SKM-1 treated with dmso at 0.1 percent for 144 hours (cell line): Measurements from ENCODE around the gene ALKBH8.
"Not testable (repeated sequence)": the region's sequence is repeated elsewhere in the genome, so short reads cannot be mapped to it uniquely, and the experiment has no call there.

Experiments used
- DNase-seq: peaks from one replicate; lab custom pipeline; 2025; ENCODE audit not compliant: unreplicated experiment; lab: John Stamatoyannopoulos, UW

ALKBH8 gene

DNA sequence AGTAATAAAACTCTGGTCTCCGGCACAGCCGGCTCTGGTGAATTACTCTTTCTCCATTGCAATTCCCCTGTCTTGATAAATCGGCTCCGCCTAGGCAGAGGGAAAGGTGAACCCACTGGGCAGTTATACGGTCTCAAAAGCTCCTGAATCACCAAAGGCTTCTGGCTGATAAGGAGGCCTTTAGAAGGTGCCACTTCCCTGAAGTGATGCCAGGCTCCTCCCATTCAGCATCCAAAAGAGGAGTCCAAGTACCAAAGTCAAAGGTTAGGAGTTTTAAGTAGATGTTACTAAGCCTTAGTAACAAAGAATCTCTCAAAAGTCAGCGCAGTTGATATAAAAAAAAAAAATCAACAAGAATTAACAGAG, 11.8 kb upstream of the ALKBH8 start:
- DNase-seq, result no peak

DNA sequence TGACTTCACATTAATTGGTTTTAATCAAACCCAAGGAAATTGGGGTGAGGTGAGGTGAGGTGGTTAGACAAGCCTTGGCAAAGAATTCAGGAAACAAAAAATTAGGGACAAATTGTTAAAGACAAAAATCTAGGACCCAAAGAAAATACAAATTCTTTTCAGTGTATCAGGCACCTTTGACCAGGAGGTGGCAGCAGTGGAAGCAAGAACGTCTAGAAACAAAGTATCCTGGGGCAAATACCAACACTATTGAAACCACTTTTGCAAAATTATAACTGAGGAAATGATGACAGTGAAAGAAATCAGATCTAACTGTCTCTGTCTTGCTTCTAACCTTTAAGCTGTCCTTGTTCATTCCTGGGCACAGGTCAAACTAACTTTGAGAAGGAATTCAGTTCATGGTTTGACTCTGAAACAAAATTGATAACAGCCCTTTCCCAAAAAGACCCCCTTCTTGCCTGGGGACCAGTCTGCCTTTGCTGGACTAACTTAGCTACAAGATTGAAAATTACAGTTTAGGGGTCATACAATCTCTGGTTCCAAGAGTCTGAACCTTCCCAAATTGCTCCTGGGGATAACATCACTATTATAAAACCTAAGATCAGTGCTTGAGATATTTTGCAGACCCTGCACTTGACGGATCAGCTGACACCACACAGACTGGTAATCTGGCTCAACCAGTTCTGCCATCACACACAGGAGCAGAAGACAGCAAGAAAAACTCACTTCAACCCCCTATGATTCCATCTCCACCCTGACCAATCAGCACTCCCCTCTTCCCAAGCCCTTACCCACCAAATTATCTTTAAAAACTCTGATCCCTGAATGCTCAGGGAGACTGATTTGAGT, 11.2 kb upstream of the ALKBH8 start:
- peak; percentile 43 for DNase-seq

- DNase-seq, result no peak
Measured at GRCh38 chr11:107573438-107573837, 7.9 kb upstream of the ALKBH8 start.

GRCh38 chr11:107570015-107570414, 4.5 kb upstream of the ALKBH8 start:
- DNase-seq, result no peak

GRCh38 chr11:107567739-107568335, 2.3 kb upstream of the ALKBH8 start:
- DNase-seq, result no peak

DNA sequence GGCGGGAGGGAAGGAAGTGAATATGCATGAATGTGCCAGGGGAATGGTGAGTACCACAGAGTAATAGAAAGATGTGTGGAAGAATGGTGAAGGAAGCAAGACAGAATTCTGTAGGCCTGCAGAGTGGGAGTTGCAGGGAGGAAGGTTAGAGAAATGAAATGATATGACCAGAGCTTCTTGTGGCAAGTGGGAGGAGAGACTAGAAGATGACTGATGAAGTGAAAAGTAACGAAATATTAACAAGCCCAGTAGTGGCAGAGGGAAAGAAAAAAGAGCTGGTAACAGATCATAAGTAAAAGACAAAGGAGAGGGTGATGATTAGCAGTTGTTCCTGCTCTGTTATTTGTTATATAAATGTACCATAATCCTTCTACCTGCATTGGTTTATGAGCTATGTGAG, 1.0 kb upstream of the ALKBH8 start:
- no peak for DNase-seq

GRCh38 chr11:107565955-107566501, 493 bp upstream of the ALKBH8 start:
- not testable (repeated sequence) for DNase-seq

DNA sequence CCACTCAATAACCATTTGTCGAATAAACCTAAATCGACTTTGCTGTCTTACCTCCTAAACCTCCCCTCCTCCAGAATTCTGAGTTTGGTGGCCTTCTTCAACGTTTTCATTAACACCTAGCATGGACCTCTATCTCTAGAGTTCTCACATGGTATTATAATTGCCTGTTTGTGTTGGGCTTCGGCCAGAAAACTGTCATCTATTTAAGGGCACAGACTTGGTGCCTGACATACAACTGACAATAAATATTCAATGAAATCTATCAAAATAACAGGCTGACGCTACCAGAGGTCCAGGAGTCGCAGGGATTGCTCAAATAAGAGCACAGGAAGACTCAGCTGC, 687 bp downstream of the ALKBH8 start:
- DNase-seq, result no peak

DNA sequence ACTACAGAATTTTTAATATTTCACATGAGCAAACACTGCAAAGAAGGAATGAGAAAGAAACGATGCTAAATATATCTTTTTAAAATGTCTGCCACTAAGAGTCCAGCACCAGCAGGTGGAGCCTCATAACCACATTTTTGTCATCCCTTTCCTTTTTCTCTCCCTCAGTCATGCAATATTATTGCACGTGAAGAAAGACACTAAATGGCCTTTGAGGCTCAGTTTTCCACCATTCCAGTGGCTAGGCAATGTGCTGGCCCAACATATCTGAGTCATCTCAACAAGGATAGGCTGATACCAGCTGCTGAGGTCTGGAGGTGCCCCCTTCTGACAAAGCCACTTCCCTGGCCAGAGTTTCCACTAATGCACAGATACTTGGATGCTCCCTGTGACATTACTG, 1.8 kb downstream of the ALKBH8 start:
- DNase-seq, result peak; percentile 59

GRCh38 chr11:107562647-107563208, 2.8 kb downstream of the ALKBH8 start:
- no peak for DNase-seq

DNA sequence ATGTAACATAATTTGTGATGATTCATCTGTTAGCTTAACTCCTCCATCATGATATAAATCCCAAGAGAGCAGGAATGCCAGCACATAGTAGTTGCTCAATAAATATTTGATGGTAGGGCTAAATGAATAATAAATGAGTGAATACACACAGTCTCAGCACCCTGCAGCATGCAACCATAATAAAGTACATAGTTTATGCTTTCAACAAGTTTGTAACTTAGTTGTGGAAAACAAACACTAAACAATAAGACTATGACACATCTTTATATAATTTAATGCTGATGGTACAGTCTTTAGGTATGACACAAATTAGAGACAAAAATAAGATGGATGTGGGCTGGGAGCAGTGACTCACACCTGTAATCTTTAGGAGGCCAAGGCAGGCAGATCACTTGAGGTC, 3.8 kb downstream of the ALKBH8 start:
- no peak for DNase-seq

- no peak for DNase-seq
Measured at GRCh38 chr11:107550304-107550703, 15.2 kb downstream of the ALKBH8 start.

DNA sequence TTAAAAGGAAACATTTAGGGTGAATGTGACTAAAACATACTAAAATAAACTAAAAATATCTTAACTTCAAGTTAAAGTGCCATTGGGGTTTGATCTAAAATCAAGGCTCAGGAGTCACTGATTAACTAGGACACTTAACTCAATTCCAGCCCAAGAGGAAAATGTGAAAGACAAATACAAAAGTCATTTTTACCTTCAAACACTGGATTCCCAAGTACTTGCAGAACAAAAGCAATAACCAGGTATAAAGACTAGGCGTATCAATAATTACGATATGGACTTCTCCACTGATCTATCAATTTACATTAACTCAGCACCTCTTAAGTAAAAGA, 15.6 kb downstream of the ALKBH8 start:
- no peak for DNase-seq

GRCh38 chr11:107549253-107549953, 16.1 kb downstream of the ALKBH8 start:
- peak; percentile 13 for DNase-seq

GRCh38 chr11:107547961-107548360, 17.6 kb downstream of the ALKBH8 start:
- no peak for DNase-seq

DNA sequence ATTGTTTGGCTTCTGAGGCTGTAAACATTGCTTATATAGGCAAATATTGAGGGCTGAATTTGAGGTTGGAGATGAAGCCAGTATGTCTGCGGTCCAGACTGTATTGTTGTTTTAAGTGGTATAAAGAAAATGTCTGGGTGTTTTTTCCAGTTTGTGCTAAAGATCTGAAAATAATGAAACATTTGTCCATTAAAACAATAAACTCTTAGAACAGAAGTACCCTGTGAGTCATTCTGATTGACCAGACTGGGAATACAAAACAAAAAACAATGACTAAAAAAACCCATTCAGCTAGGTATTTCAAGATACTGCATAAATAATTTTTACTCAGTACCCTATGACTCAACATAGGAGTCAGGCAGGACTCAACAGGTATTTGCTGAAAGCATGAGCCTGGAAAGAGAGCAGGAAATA, 20.4 kb downstream of the ALKBH8 start:
- DNase-seq, result no peak

DNA sequence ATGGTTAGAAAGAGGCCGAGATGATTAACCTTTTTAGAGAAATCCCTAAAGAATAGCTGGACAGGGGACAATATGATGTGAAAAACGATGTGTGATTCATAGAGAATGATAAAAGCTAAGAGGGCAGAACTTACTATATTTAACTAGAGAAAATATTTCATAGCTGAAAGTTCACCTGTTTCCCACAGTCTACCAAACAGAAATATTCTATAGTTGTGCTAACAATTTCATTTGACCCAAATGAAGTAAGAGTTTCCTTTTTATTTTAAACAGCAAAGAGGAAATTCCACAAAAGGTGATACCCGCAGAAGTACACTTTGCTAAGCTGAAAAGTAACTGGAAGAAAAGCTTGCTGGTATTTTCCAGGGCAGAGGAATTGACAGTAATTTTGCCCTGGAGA, 26.7 kb downstream of the ALKBH8 start:
- no peak for DNase-seq

DNA sequence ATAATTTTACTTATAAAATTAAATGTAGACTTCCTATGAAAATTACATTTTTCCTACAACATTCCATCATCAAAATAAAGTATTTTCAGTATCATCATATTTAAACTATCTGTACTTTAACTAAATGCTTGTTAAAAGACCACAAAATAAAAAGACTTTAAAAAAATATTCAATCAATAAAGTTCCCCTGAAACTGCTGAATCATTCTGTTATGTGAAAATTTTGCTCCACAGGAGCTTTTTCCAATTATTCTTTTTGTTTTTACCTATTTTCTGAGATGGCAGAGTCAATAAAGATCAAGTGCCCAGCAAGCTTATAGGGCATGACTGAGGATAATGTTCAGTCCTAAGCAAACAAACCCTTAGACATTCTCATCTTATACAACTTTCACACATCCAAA, 27.3 kb downstream of the ALKBH8 start:
- no peak for DNase-seq

- not testable (repeated sequence) for DNase-seq
Measured at GRCh38 chr11:107537155-107537554, 28.4 kb downstream of the ALKBH8 start.

GRCh38 chr11:107526197-107526596, 39.3 kb downstream of the ALKBH8 start:
- DNase-seq, result no peak

DNA sequence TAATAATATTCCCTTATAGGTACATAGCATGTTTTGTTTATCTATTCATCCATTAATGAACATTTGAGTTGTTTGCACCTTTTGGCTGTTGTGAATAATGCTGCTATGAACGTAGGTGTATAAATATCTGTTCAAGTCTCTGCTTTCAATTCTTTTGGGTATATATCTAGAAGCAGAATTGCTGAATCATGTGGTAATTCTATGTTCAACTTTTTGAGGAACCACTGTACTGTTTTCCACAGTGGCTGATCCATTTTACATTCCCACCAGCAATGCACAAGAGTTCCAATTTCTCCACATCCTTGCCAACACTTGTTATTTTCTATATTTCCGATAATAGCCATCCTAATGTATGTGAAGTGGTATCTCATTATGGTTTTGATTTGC, 56.7 kb downstream of the ALKBH8 start:
- DNase-seq, result no peak
